ENCODE measurements around the gene SLC5A12.

Gene SLC5A12

DNA sequence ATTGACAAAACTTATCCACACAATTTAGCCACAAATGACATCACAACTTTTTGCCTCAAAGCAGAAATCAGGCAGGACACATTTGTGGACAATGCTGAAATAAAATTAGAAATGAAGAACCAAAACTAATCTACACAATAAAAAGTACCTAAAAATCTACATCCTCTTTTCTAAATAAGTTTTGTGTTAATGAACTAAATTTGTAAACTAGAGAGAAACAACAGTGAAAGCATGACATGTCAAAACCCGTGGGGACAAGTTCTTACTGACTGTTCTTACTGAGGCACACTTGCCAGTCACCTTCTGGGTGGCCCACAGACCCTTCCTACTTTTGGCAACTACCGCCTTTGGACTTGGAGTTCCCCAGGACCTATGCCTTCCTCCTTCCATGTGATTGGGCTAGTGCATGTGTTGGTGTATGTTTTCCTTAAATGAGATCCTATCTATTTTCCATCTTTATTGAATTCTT is 89.1 kb downstream of the SLC5A12 start:
- no peak for DNase-seq
- Histone ChIP-seq H3K27ac (no peak overlapping the region), H3K27me3 (replicated peaks) (no peaks in the 10 kb centered on the region), H3K4me3 (ENCODE audit: low read depth, low read length) (no peak overlapping the region), H3K36me3 (replicated peaks) (no peaks in the 10 kb centered on the region)
- TF ChIP-seq, protein P1, sequence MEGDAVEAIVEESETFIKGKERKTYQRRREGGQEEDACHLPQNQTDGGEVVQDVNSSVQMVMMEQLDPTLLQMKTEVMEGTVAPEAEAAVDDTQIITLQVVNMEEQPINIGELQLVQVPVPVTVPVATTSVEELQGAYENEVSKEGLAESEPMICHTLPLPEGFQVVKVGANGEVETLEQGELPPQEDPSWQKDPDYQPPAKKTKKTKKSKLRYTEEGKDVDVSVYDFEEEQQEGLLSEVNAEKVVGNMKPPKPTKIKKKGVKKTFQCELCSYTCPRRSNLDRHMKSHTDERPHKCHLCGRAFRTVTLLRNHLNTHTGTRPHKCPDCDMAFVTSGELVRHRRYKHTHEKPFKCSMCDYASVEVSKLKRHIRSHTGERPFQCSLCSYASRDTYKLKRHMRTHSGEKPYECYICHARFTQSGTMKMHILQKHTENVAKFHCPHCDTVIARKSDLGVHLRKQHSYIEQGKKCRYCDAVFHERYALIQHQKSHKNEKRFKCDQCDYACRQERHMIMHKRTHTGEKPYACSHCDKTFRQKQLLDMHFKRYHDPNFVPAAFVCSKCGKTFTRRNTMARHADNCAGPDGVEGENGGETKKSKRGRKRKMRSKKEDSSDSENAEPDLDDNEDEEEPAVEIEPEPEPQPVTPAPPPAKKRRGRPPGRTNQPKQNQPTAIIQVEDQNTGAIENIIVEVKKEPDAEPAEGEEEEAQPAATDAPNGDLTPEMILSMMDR (IDR thresholded peaks at IDR 0.05; ENCODE audit: low read depth, low read length, missing control alignments): no peak
- in situ Hi-C loops (cut with HindIII; ENCODE audit: low pct_ligation_motif_present, low sequenced_read_pairs): no loop called here

DNA sequence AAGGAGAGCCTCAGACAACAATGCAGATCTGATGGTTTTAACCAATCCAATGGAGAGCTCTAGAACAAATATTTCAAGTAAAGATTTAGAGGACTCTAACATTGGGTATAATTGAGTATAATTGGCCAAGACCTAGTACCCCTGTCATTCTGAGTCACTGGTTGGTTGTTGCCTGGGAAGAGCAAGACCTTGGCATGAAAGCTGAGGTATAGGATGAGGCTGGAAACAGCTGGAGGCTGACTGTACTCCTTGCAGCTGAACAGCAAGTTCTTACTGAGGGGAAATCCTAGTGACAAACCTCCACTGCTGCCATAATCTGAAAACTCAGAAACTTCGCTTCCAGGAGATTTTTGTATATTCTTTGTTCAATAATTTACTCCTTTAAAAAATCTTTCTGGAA is 95.5 kb downstream of the SLC5A12 start:
- in situ Hi-C loops (cut with HindIII; ENCODE audit: low pct_ligation_motif_present, low sequenced_read_pairs): no loop called here
- no peaks in the 10 kb centered on the region for H3K27me3 ChIP-seq (replicated peaks)
- no peak overlapping the region for H3K27ac ChIP-seq
- peak; percentile 2 for DNase-seq
- no peaks in the 10 kb centered on the region for H3K36me3 ChIP-seq (replicated peaks)
- TF ChIP-seq, protein P1 (IDR thresholded peaks at IDR 0.05; ENCODE audit: low read depth, low read length, missing control alignments): no peak
- no peak overlapping the region for H3K4me3 ChIP-seq (ENCODE audit: low read depth, low read length)

DNA sequence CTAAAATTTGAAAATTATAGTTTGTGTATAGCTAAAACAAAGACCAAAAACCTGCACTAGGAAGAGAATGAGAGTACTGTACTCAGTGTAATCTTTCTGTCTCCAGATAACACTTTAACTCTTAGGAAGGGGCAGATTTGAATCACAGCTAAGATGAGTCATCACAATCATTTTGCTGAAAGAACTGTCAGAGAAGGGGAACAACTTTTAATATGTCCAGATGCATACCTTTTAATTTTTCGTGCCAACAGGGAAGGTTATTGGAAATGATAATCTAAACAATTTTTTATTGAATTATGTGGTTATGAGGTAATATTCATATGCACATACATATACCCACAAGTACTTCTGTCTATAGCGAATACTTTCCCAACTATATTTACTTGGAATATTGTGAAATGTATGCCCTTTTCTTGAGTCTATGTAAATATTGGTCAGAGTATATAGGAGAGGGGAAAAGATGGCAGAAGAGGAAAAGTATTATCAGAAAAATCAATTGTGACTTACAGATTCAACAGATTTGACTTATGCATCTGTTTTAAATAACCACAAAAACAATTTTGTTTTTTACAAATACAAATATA is 98.7 kb downstream of the SLC5A12 start:
- no peaks in the 10 kb centered on the region for H3K27me3 ChIP-seq (replicated peaks)
- H3K27ac ChIP-seq: no peak overlapping the region
- peak; percentile 5 for DNase-seq
- H3K36me3 ChIP-seq (replicated peaks): no peaks in the 10 kb centered on the region
- TF ChIP-seq, protein P1 (IDR thresholded peaks at IDR 0.05; ENCODE audit: low read depth, low read length, missing control alignments): no peak
- H3K4me3 ChIP-seq (ENCODE audit: low read depth, low read length): no peak overlapping the region
- in situ Hi-C loops (cut with HindIII; ENCODE audit: low pct_ligation_motif_present, low sequenced_read_pairs): no loop called here

DNA sequence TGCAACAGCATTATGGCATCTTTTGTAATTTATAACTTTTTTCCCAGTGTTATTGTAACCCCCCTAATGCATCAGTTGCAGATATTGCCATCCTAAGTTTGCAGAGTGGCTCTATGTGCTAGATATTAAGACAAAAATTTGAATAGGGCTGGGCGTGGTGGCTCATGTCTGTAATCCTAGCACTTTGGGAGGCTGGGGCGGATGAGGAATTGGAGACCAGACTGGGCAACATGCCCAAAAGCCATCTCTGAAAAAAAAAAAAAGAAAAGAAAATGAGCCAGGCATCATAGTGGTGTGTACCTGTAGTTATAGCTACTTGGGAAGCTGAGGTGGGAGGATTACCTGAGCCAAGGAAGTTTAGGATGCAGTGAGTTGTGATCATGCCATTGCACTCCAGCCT is 99.7 kb downstream of the SLC5A12 start:
- in situ Hi-C loops (cut with HindIII; ENCODE audit: low pct_ligation_motif_present, low sequenced_read_pairs): no loop called here
- H3K27ac ChIP-seq: no peak overlapping the region
- TF ChIP-seq, protein P1 (IDR thresholded peaks at IDR 0.05; ENCODE audit: low read depth, low read length, missing control alignments): no peak
- no peaks in the 10 kb centered on the region for H3K36me3 ChIP-seq (replicated peaks)
- H3K4me3 ChIP-seq (ENCODE audit: low read depth, low read length): no peak overlapping the region
- DNase-seq: no peak
- H3K27me3 ChIP-seq (replicated peaks): no peaks in the 10 kb centered on the region

DNA sequence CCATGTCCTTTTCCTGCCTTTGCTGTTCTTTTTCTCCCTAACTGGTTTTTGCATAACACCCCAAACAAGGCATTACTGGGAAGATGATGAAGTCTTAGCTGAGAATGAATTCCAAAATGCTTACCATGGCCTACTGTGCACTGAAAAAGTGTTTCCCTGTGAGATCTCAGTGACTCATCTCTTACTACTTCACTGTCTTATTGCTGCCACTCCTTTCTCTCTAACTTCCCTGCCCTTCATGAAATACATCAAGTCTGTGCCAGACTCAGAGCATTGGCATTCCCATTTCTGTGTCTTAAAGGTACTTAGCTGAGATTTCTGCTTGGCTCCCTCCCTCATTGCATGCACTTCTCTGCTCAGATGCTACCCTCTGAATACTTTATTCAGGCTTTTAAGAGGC is 100.7 kb downstream of the SLC5A12 start:
- H3K36me3 ChIP-seq (replicated peaks): no peaks in the 10 kb centered on the region
- no peaks in the 10 kb centered on the region for H3K27me3 ChIP-seq (replicated peaks)
- H3K4me3 ChIP-seq (ENCODE audit: low read depth, low read length): no peak overlapping the region
- in situ Hi-C loops (cut with HindIII; ENCODE audit: low pct_ligation_motif_present, low sequenced_read_pairs): no loop called here
- TF ChIP-seq, protein P1 (IDR thresholded peaks at IDR 0.05; ENCODE audit: low read depth, low read length, missing control alignments): no peak
- peak overlapping the region; percentile 32 for H3K27ac ChIP-seq
- peak; percentile 60 for DNase-seq
